ENCODE data around the gene DAPK1. TPM values are rescaled to one million over a fixed set of nuclear protein-coding genes. Genes with fewer than 3 reads are reported as not detected.

The DAPK1 gene
- total and polyA plus RNA-seq, 11 donors, result 1.0 to 52.5 (median 2.3) TPM

- H3K36me3 ChIP-seq, result no peaks in the 10 kb centered on the region
- no peaks in the 10 kb centered on the region for H3K9me3 ChIP-seq
- no peak overlapping the region for H3K4me3 ChIP-seq
- 69 to 96% (median 87%) methylated on average over 7 of the region's 7 CpGs for WGBS, 4 donors
- DNase-seq, result no peak
- no peak for ATAC-seq
- TF ChIP-seq CTCF (IDR thresholded peaks at IDR 0.05), result no peak
- TF ChIP-seq POLR2A (IDR thresholded peaks at IDR 0.05), result no peak
- peak overlapping the region in 1 of 12 donors; percentile 66 for H3K27ac ChIP-seq
- H3K4me1 ChIP-seq, result peaks cover 0 to 44% (median 0%) of the 10 kb centered on the region in 12 donors
- intact Hi-C loops (cut with DNase I), result no loop called here
- H3K27me3 ChIP-seq, result no peaks in the 10 kb centered on the region
Measured at GRCh38 chr9:87562062-87562461, 64.4 kb downstream of the DAPK1 start.

DNA sequence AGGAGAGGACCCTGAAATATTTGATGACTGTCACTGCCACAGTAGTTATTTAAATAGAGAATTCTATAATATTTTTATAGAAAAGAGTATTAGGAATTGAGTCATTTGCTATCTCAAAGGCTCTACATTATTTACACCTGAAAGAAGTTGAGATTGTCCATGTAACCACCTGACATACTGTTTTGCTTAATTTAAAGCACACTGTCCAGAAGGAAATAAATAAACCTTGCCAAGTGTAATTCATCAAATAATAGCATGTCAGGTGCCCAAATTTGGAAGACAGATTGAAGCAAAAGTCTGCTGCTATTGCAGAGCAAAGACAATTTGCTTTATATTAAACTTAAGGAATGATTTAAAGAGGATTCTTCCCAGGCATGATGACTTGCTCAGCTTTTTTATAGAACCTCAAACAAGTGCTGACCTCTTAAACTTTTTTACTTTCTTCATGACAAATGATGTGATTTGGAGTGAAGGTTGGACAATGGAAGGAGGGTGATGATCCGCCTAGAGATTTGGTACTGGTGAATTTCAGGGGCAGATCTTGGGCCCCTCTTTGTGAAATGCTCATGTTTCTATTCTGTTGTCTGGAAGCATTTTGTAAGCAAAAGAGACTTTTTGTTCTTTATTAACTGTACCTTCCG lies 65.0 kb downstream of the DAPK1 start:
- H3K9me3 ChIP-seq, result no peaks in the 10 kb centered on the region
- TF ChIP-seq POLR2A (IDR thresholded peaks at IDR 0.05) (no peak), CTCF (IDR thresholded peaks at IDR 0.05) (no peak)
- intact Hi-C loops (cut with DNase I), result no loop called here
- peak overlapping the region in 1 of 12 donors; percentile 66 for H3K27ac ChIP-seq
- WGBS, 4 donors, result 76 to 99% (median 98%) methylated on average over 2 of the region's 2 CpGs
- ATAC-seq (no peak), DNase-seq (no peak)
- H3K4me1 ChIP-seq, result peaks cover 0 to 38% (median 0%) of the 10 kb centered on the region in 12 donors
- no peaks in the 10 kb centered on the region for H3K27me3 ChIP-seq
- H3K36me3 ChIP-seq, result no peaks in the 10 kb centered on the region
- no peak overlapping the region for H3K4me3 ChIP-seq

DNA sequence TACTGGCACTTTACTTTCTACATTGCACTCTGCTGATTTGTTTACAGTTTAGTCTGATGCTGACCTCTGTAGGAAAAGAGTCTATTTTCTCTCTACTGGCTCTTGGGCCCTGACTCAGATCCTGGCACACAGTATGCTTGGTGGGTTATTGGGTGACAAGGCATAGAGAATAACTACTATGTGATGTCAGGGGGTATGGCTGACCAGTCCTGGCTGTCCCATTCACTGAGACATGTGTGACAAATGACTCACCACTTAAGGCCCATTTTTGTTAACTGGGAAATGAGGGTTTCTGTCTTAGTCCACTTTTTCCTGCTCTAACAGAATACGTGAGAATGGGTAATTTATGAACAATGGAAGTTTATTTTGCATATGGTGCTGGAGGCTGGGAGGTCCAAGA lies 66.4 kb downstream of the DAPK1 start:
- H3K36me3 ChIP-seq, result no peaks in the 10 kb centered on the region
- TF ChIP-seq POLR2A (IDR thresholded peaks at IDR 0.05), result no peak
- TF ChIP-seq CTCF (IDR thresholded peaks at IDR 0.05), result no peak
- no peaks in the 10 kb centered on the region for H3K27me3 ChIP-seq
- no peaks in the 10 kb centered on the region for H3K9me3 ChIP-seq
- no peak for DNase-seq
- intact Hi-C loops (cut with DNase I), result no loop called here
- H3K27ac ChIP-seq, result peak overlapping the region in 1 of 12 donors; percentile 66
- ATAC-seq, result no peak
- H3K4me1 ChIP-seq, result peaks cover 0 to 28% (median 0%) of the 10 kb centered on the region in 12 donors
- no peak overlapping the region for H3K4me3 ChIP-seq
- WGBS, 4 donors, result 76 to 93% (median 83%) methylated on average over 1 of the region's 1 CpG

- Histone ChIP-seq H3K27ac (peak overlapping the region in 1 of 12 donors; percentile 66), H3K4me3 (no peak overlapping the region), H3K27me3 (no peaks in the 10 kb centered on the region), H3K9me3 (no peaks in the 10 kb centered on the region), H3K4me1 (peaks cover 0 to 32% (median 2%) of the 10 kb centered on the region in 12 donors), H3K36me3 (no peaks in the 10 kb centered on the region)
- ATAC-seq, result no peak
- intact Hi-C loops (cut with DNase I), result no loop called here
- TF ChIP-seq POLR2A (IDR thresholded peaks at IDR 0.05), result no peak
- TF ChIP-seq CTCF (IDR thresholded peaks at IDR 0.05), result no peak
- no peak for DNase-seq
- WGBS, 4 donors, result 64 to 84% (median 75%) methylated on average over 4 of the region's 4 CpGs
Measured at GRCh38 chr9:87564791-87565241, 67.1 kb downstream of the DAPK1 start.
